Astrocyte (in vitro differentiated cells and primary cell): ENCODE data around the gene THNSL1. TPM values are rescaled to one million over a fixed set of nuclear protein-coding genes. Genes with fewer than 3 reads are reported as not detected.
A peak's percentile ranks its signal among the peaks of the same experiment; 100 is the strongest.

Experiments
- DNase-seq: peaks from one replicate; pipeline ENCODE4 v3.0.0-alpha.2; 2010; ENCODE audit warnings: low read depth
- FAIRE-seq: peaks from 2 replicates; lab custom pipeline; 2011; peaks lifted over from hg19 to GRCh38; lab: Jason Lieb, UNC
- H2AFZ ChIP-seq: 2 replicates; pipeline ENCODE4 v1.6.0; 2012; ENCODE audit warnings: low read depth, low read length, inconsistent platforms
- H3K27ac ChIP-seq: 2 replicates; pipeline ENCODE4 v1.5.1; 2011; ENCODE audit warnings: low read depth, low read length, inconsistent platforms
- H3K27me3 ChIP-seq: 2 replicates; pipeline ENCODE4 v1.6.0; 2011; ENCODE audit warnings: low read length, inconsistent platforms; ENCODE audit not compliant: insufficient read depth
- H3K36me3 ChIP-seq: 2 replicates; pipeline ENCODE4 v1.5.1; 2011; ENCODE audit warnings: low read length, inconsistent platforms; ENCODE audit not compliant: insufficient read depth
- H3K4me1 ChIP-seq: 2 replicates; pipeline ENCODE4 v1.5.1; 2011; ENCODE audit warnings: low read length, inconsistent platforms; ENCODE audit not compliant: insufficient read depth
- H3K4me2 ChIP-seq: 2 replicates; pipeline ENCODE4 v1.6.0; 2012; ENCODE audit warnings: low read length, inconsistent platforms
- H3K4me3 ChIP-seq: 2 replicates; pipeline ENCODE4 v1.5.1; 2011; ENCODE audit warnings: low read depth, mild to moderate bottlenecking, low read length, inconsistent platforms; ENCODE audit not compliant: insufficient read depth
- H3K79me2 ChIP-seq: 2 replicates; pipeline ENCODE4 v1.6.0; 2012; ENCODE audit warnings: mild to moderate bottlenecking, low read length, inconsistent platforms; ENCODE audit not compliant: insufficient read depth
- H3K9ac ChIP-seq: 2 replicates; pipeline ENCODE4 v1.6.0; 2012; ENCODE audit warnings: mild to moderate bottlenecking, low read length, inconsistent platforms
- H3K9me3 ChIP-seq: 2 replicates; pipeline ENCODE4 v1.5.1; 2012; ENCODE audit warnings: low read depth, mild to moderate bottlenecking, low read length, inconsistent platforms; ENCODE audit not compliant: insufficient read depth
- H4K20me1 ChIP-seq: 2 replicates; pipeline ENCODE4 v1.6.0; 2012; ENCODE audit warnings: low read length, inconsistent platforms; ENCODE audit not compliant: insufficient read depth
- H3K27ac Mint-ChIP-seq: one replicate; pipeline ENCODE4 v1.8.0; 2021; ENCODE audit warnings: mild to moderate bottlenecking, mixed read lengths; ENCODE audit not compliant: unreplicated experiment
- H3K27me3 Mint-ChIP-seq: one replicate; pipeline ENCODE4 v1.8.0; 2021; ENCODE audit warnings: low read depth, mixed read lengths; ENCODE audit not compliant: unreplicated experiment
- H3K36me3 Mint-ChIP-seq: one replicate; pipeline ENCODE4 v1.8.0; 2021; ENCODE audit warnings: low read depth, mixed read lengths; ENCODE audit not compliant: unreplicated experiment
- H3K4me1 Mint-ChIP-seq: one replicate; pipeline ENCODE4 v1.8.0; 2021; ENCODE audit warnings: low read depth, mixed read lengths; ENCODE audit not compliant: unreplicated experiment
- H3K4me3 Mint-ChIP-seq: one replicate; pipeline ENCODE4 v1.8.0; 2021; ENCODE audit warnings: mild to moderate bottlenecking, moderate library complexity, mixed read lengths; ENCODE audit not compliant: unreplicated experiment
- H3K9me3 Mint-ChIP-seq: one replicate; pipeline ENCODE4 v1.8.0; 2021; ENCODE audit warnings: mild to moderate bottlenecking, mixed read lengths; ENCODE audit not compliant: unreplicated experiment
- EZH2 ChIP-seq: IDR thresholded peaks from 2 replicates; pipeline ENCODE4 v1.6.1; 2012; ENCODE audit warnings: mild to moderate bottlenecking, low read length, inconsistent platforms; ENCODE audit not compliant: insufficient read depth
- total RNA-seq: library from RNA; stranded (reverse); gene quantifications from 2 replicates; pipeline ENCODE4 v1.2.1, GENCODE V29; 2021
- TF ChIP-seq, protein P1 (sequence below): IDR thresholded peaks from 2 replicates; pipeline ENCODE4 v1.5.1; 2011; ENCODE audit warnings: low read depth, mild to moderate bottlenecking, inconsistent platforms, low read length, moderate library complexity; ENCODE audit not compliant: insufficient read depth

THNSL1 gene
- total RNA-seq, 1 donor from 2014 or later, result 2.7 TPM

DNA sequence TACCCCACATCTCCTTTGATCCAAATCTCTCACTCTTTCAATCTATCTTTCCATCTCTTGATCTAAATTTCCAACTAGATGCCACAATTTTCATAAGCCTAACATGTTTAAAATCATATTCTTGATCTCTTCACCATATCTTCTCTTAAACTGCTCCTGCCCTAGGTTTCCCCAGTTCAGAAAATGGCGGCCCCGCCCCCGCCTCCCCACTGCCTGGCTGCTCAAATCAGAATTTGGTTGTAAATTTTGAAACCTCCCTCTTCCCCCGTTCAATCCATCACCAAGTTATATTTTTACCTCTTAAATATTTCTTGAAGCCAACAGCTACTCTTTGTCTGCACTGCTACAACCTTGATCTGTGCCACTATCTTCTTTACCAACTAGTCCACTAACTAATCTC is 36.7 kb upstream of the THNSL1 start:
- no peaks in the 10 kb centered on the region for H3K36me3 ChIP-seq
- H3K4me1 ChIP-seq, result peaks cover 2% of the 10 kb centered on the region
- no peaks in the 10 kb centered on the region for H3K79me2 ChIP-seq
- no peak overlapping the region for H3K4me3 Mint-ChIP-seq
- no peaks in the 10 kb centered on the region for H3K36me3 Mint-ChIP-seq
- TF ChIP-seq, protein P1, sequence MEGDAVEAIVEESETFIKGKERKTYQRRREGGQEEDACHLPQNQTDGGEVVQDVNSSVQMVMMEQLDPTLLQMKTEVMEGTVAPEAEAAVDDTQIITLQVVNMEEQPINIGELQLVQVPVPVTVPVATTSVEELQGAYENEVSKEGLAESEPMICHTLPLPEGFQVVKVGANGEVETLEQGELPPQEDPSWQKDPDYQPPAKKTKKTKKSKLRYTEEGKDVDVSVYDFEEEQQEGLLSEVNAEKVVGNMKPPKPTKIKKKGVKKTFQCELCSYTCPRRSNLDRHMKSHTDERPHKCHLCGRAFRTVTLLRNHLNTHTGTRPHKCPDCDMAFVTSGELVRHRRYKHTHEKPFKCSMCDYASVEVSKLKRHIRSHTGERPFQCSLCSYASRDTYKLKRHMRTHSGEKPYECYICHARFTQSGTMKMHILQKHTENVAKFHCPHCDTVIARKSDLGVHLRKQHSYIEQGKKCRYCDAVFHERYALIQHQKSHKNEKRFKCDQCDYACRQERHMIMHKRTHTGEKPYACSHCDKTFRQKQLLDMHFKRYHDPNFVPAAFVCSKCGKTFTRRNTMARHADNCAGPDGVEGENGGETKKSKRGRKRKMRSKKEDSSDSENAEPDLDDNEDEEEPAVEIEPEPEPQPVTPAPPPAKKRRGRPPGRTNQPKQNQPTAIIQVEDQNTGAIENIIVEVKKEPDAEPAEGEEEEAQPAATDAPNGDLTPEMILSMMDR, result no peak
- no peak for TF ChIP-seq EZH2
- peaks cover 4% of the 10 kb centered on the region for H3K27me3 Mint-ChIP-seq
- no peaks in the 10 kb centered on the region for H3K4me1 Mint-ChIP-seq
- no peak overlapping the region for H3K4me2 ChIP-seq
- no peaks in the 10 kb centered on the region for H4K20me1 ChIP-seq
- H2AFZ ChIP-seq, result no peak overlapping the region
- no peak overlapping the region for H3K27ac ChIP-seq
- no peak overlapping the region for H3K4me3 ChIP-seq
- H3K27ac Mint-ChIP-seq, result no peak overlapping the region
- FAIRE-seq (no peak), DNase-seq (no peak)
- no peaks in the 10 kb centered on the region for H3K9me3 ChIP-seq
- H3K9me3 Mint-ChIP-seq, result peaks cover 3% of the 10 kb centered on the region
- no peaks in the 10 kb centered on the region for H3K27me3 ChIP-seq
- no peak overlapping the region for H3K9ac ChIP-seq

- Histone ChIP-seq H3K27me3 (no peaks in the 10 kb centered on the region), H3K4me1 (no peaks in the 10 kb centered on the region), H3K9ac (no peak overlapping the region), H3K9me3 (no peaks in the 10 kb centered on the region), H3K27ac (no peak overlapping the region), H3K4me3 (no peak overlapping the region), H2AFZ (no peak overlapping the region), H3K36me3 (no peaks in the 10 kb centered on the region), H3K79me2 (no peaks in the 10 kb centered on the region), H3K4me2 (no peak overlapping the region), H4K20me1 (no peaks in the 10 kb centered on the region)
- DNase-seq (peak; percentile 80), FAIRE-seq (no peak)
- no peaks in the 10 kb centered on the region for H3K4me1 Mint-ChIP-seq
- no peak for TF ChIP-seq EZH2
- TF ChIP-seq, protein P1, result no peak
- no peak overlapping the region for H3K27ac Mint-ChIP-seq
- no peak overlapping the region for H3K4me3 Mint-ChIP-seq
- no peaks in the 10 kb centered on the region for H3K36me3 Mint-ChIP-seq
- H3K27me3 Mint-ChIP-seq, result peaks cover 6% of the 10 kb centered on the region
- peaks cover 3% of the 10 kb centered on the region for H3K9me3 Mint-ChIP-seq
These were observed 35.2 kb upstream of the THNSL1 start for GRCh38 chr10:24981161-24981710.

DNA sequence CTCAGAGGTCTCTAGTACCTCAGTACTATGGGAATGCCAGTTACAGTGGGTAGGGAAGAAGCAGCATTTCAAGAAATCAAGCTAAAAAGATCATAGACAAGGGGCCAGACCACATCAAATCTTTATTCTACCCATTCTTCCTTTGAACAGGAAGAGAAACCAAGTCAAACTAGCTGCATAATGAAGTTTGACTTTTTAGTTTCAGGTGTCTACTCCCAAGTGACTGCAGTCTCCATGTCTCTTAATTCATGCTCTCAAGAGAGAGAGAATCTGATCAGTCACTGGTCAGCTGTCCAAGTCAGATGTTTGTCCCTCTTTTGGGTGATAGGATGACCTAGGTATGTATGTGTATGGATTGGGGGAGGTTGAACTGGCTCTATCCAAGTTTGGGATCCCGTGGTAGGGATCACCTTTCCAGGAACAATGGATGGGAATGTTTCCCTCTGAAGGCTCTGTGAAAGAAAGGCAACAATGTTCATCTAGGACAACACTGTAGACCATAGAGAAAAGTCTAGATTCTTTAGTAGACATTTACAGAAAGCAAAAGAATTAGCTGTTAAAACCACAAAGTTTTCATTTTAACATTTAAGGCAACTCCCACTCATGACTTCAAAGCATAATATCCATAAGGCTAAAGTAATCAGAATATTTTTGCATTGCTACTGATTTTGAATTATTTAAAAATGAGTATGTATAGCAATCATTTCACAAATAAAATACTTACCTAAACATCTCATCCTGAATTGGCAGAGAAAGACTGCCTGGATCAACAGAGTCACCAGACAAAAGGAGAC is 33.9 kb upstream of the THNSL1 start:
- no peak for FAIRE-seq
- TF ChIP-seq, protein P1, result no peak
- TF ChIP-seq EZH2, result no peak
- H3K27me3 Mint-ChIP-seq, result peaks cover 6% of the 10 kb centered on the region

More for the DNA sequence above, 33.9 kb upstream of the THNSL1 start:
- H3K4me3 ChIP-seq, result no peak overlapping the region
- no peak for DNase-seq
- H3K36me3 ChIP-seq, result no peaks in the 10 kb centered on the region
- H3K27ac ChIP-seq, result no peak overlapping the region
- Mint-ChIP-seq H3K9me3 (peaks cover 3% of the 10 kb centered on the region), H3K4me3 (no peak overlapping the region), H3K36me3 (no peaks in the 10 kb centered on the region), H3K27ac (no peak overlapping the region), H3K4me1 (no peaks in the 10 kb centered on the region)
- no peaks in the 10 kb centered on the region for H3K9me3 ChIP-seq
- no peaks in the 10 kb centered on the region for H3K27me3 ChIP-seq
- H3K4me2 ChIP-seq, result no peak overlapping the region
- H2AFZ ChIP-seq, result no peak overlapping the region
- H4K20me1 ChIP-seq, result no peaks in the 10 kb centered on the region
- no peaks in the 10 kb centered on the region for H3K4me1 ChIP-seq
- H3K9ac ChIP-seq, result no peak overlapping the region
- no peaks in the 10 kb centered on the region for H3K79me2 ChIP-seq
